Activated CD8-positive, alpha-beta memory T cell treated with anti-CD3 and anti-CD28 coated beads, Interleukin-2, amount 50 U/mL, for 24 hours (primary cell): ENCODE data around the gene SLC22A25.
"Not testable (repeated sequence)": the region's sequence is repeated elsewhere in the genome, so short reads cannot be mapped to it uniquely, and the experiment has no call there.

ENCODE experiments used
- DNase-seq: peaks from one replicate; pipeline ENCODE4 v3.0.0-alpha.2; 2020; ENCODE audit errors: extremely low read depth

The SLC22A25 gene

DNA sequence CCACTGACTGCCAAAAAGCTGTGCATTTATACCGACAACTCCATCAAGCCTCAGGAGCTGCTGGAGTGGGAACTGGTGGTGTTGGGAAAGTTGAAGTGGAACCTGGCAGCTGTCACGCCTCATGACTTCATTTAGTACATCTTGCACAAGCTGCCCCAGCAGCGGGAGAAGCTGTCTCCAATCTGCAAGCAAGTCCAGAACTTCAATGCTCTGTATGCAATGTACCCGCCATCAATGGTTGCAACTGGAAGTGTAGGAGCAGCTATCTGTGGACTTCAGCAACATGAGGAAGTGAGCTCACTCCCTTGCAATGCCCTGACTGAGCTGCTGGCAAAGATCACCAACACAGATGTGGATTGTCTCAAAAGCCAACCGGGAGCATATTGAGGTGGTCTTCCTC lies at the start of gene SLC22A25:
Gene SLC22A25, minus strand, starts transcription at position 67 of the 400 bp plus-strand sequence. CDS start 13,947 bp downstream, outside the sequence.
- no peak for DNase-seq

- no peak for DNase-seq
These were observed 46.9 kb upstream of the SLC22A25 start for GRCh38 chr11:63290285-63290684.

GRCh38 chr11:63289658-63290057 lies 46.3 kb upstream of the SLC22A25 start:
- DNase-seq, result no peak

GRCh38 chr11:63282579-63282978 lies 39.2 kb upstream of the SLC22A25 start:
- DNase-seq, result no peak

DNA sequence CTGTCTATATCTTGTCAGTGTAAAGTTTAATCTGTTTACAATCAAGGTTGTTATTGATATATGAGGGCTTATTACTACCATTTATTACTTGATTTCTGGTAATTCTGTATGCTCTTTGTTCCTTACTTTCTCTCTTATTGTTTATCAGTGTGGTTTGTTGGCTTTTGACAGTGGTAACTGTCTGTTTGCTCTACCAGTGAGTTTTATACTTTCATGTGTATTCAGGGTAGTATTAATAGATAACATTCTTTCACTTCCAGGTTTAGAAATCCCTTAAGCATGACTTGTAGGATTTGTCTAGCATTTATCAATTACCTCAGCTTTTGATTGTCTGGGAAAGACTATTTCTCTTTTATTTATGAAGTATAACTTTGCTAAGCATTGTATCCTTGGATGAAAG lies 37.5 kb upstream of the SLC22A25 start:
- DNase-seq, result no peak

GRCh38 chr11:63277345-63277943 lies 34.0 kb upstream of the SLC22A25 start:
- no peak for DNase-seq

- DNase-seq, result no peak
These were observed 31.4 kb upstream of the SLC22A25 start for GRCh38 chr11:63274776-63275175.

- DNase-seq, result no peak
These were observed 30.3 kb upstream of the SLC22A25 start for GRCh38 chr11:63273685-63274084.

DNA sequence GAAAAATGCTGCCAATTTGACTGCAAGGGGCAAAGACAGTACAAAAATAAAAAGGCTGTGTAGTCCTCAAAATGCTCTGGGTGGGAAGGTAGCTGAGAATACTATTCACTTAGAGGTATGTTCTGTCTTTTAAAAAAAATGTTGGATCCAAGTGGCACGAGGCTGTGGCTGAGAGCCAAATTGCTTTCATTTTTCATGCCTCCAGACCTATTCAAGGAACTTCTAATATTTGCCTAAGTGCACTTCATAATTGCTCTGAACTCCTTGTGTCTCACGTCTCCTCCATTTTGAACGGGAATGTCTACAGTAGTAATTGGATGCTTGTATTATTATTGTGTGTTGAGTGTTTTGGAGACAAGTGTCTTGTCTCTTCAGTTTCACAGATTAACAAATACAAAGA lies 19.1 kb upstream of the SLC22A25 start:
- DNase-seq, result no peak

GRCh38 chr11:63251312-63251711 lies 7.9 kb upstream of the SLC22A25 start:
- no peak for DNase-seq

- no peak for DNase-seq
These were observed 7.0 kb upstream of the SLC22A25 start for GRCh38 chr11:63250162-63251050.

DNA sequence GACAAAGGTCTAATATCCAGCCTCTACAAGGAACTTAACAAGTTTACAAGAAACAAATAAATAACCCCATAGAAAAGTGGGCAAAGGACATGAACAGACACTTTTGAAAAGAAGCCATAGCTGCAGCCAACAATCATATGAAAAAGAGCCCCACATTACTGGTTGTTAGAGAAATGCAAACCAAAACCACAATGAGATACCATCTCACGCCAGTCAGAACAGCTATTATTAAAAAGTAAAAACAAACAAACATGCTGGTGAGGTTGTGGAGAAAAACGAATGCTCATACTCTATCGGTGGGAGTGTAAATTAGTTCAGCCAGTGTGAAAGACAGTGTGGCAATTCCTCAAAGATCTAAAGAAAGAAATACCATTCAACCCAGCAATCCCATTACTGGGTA lies 5.6 kb upstream of the SLC22A25 start:
- DNase-seq, result no peak

- not testable (repeated sequence) for DNase-seq
These were observed 4.0 kb upstream of the SLC22A25 start for GRCh38 chr11:63247237-63248002.

DNA sequence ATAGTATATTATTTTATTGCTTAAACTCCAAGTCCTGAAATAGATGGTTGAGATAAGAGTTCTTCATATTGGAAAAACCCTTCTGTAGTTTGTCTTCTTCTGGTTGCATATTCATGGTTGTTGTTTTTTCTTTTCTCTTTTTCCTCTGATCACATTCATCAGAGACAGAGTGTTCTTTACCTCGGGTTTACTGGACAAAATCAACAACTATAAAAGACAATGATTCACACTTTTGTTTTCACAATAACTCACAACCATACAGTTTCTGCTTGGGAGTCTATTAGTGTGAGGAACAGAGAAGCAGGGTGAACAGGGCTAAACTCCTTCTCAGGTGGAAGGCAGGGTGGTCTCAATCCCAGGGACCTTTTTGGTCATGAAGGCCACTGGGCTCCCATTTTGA lies 2.6 kb upstream of the SLC22A25 start:
- DNase-seq, result no peak

DNA sequence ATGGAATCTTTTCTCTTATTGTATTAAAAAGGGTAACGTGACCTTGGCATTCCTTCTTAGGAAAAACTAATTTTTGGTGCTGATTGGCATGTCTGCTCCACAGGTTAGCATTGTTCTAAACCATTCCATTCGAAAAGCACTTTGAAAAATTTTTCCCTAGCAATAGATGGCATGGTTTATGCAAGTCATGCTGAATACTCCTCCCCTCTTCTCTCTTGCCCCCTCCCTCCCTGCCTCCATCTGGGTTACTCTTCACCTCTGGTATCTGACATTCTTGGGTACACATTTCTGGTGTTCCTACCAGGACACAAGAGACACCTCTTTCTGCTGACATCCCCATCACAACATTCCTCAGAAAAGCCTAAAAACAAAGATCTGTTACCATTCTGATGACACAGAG lies 1.5 kb upstream of the SLC22A25 start:
- DNase-seq, result no peak

GRCh38 chr11:63242089-63242781 lies 1.2 kb downstream of the SLC22A25 start:
- no peak for DNase-seq

DNA sequence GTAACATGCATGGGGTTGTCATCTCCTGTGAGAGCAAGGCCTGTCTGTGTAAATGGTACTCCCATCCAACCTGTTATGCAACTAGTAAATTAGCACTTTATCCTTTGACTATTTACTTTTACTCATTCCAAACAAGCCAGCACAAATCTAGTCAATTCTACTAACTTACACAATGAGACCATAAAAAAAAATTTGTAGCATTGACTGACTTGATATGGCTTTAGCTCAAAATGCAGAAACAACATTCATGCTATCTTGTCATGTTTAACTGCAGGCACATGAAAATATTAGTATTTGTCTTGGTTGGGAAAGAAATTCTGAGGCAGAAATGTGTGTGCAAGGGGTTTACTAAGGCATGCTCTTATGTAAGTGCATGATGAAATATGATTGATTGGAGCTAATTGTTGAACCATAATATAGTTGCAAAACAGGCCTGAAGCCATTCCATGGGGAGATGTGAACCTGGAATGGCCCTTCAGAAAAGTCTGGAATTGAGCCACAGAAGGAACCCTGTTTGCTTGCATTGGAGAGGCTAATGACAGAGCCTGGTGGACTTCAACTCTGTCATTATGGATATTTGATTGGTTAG lies 2.5 kb downstream of the SLC22A25 start:
- DNase-seq, result no peak

GRCh38 chr11:63240098-63240497 lies 3.3 kb downstream of the SLC22A25 start:
- DNase-seq, result no peak

GRCh38 chr11:63239254-63239653 lies 4.1 kb downstream of the SLC22A25 start:
- no peak for DNase-seq

- DNase-seq, result no peak
These were observed 6.0 kb downstream of the SLC22A25 start for GRCh38 chr11:63237413-63237812.
